Stomach (tissue), 4 donors: ENCODE results near the gene ZC3H7B.

Source experiments
- CTCF ChIP-seq, 7 experiments: fragments of 450-650 bp in 4 of 7; fragments of 200-600 bp in 3 of 7; sonication (generic) in 3 of 7; IDR thresholded peaks; one replicate each; pipeline ENCODE4 v1.5.1; 2016 to 2019; ENCODE audit warnings: antibody characterized with exemption in 7 of 7, control low read depth in 2 of 7, mild to moderate bottlenecking in 1 of 7
- POLR2AphosphoS5 ChIP-seq, 3 donors: sonication (generic); formaldehyde crosslinking; IDR thresholded peaks; one replicate each; pipeline ENCODE4 v1.6.1; 2016; ENCODE audit warnings: antibody characterized with exemption in 3 of 3

GRCh38 chr22:41271787-41272186 lies 29.5 kb upstream of the ZC3H7B start:
- TF ChIP-seq CTCF (IDR thresholded peaks at IDR 0.05) (no peak), POLR2AphosphoS5 (IDR thresholded peaks at IDR 0.05) (no peak)
